NCI-H128 (cell line): Measurements from ENCODE around the gene TSC22D4.
"Not testable (repeated sequence)": the region's sequence is repeated elsewhere in the genome, so short reads cannot be mapped to it uniquely, and the experiment has no call there.

Experiments used
- DNase-seq: peaks from one replicate; lab custom pipeline; 2025; ENCODE audit not compliant: unreplicated experiment; lab: John Stamatoyannopoulos, UW

TSC22D4 gene

GRCh38 chr7:100447363-100447762, 31.7 kb downstream of the TSC22D4 start:
- not testable (repeated sequence) for DNase-seq

- no peak for DNase-seq
Observed at GRCh38 chr7:100446040-100446439, 33.0 kb downstream of the TSC22D4 start.

- no peak for DNase-seq
Observed at GRCh38 chr7:100444311-100445278, 34.4 kb downstream of the TSC22D4 start.

GRCh38 chr7:100443096-100443840, 35.7 kb downstream of the TSC22D4 start:
- no peak for DNase-seq

- DNase-seq = no peak
Observed at GRCh38 chr7:100441641-100442535, 37.1 kb downstream of the TSC22D4 start.

- DNase-seq = not testable (repeated sequence)
Observed at GRCh38 chr7:100439244-100439643, 39.8 kb downstream of the TSC22D4 start.

GRCh38 chr7:100438731-100439130, 40.3 kb downstream of the TSC22D4 start:
- DNase-seq = not testable (repeated sequence)

- DNase-seq = no peak
Observed at GRCh38 chr7:100438172-100438571, 40.8 kb downstream of the TSC22D4 start.

GRCh38 chr7:100437150-100438100, 41.6 kb downstream of the TSC22D4 start:
- no peak for DNase-seq

- no peak for DNase-seq
Observed at GRCh38 chr7:100435401-100436304, 43.4 kb downstream of the TSC22D4 start.

GRCh38 chr7:100434297-100435144, 44.5 kb downstream of the TSC22D4 start:
- DNase-seq = no peak

- no peak for DNase-seq
Observed at GRCh38 chr7:100433592-100434296, 45.3 kb downstream of the TSC22D4 start.

GRCh38 chr7:100433276-100433591, 45.8 kb downstream of the TSC22D4 start:
- DNase-seq = no peak

- no peak for DNase-seq
Observed at GRCh38 chr7:100432621-100433275, 46.3 kb downstream of the TSC22D4 start.

GRCh38 chr7:100432053-100432452, 47.0 kb downstream of the TSC22D4 start:
- no peak for DNase-seq

- DNase-seq = no peak
Observed at GRCh38 chr7:100431286-100431735, 47.7 kb downstream of the TSC22D4 start.
